WTC11 (cell line): ENCODE data around the gene TMEM187. TPM values are rescaled to one million over a fixed set of nuclear protein-coding genes. Genes with fewer than 3 reads are reported as not detected.
A peak's percentile ranks its signal among the peaks of the same experiment; 100 is the strongest.

Experiments used
- ATAC-seq: fragments of 200-7000 bp; cut with Tn5 transposase; 2 replicates; pipeline ENCODE4 v1.10.0; 2021; ENCODE audit warnings: mild to moderate bottlenecking, moderate library complexity
- CTCF ChIA-PET: fragments of 300-600 bp; sonication (Branson Sonifier 250); formaldehyde crosslinking; loops from one replicate; lab custom pipeline; 2021; ENCODE audit warnings: antibody characterized with exemption; lab: Charles Lee
- POLR2A ChIA-PET: fragments of 350-600 bp; sonication (Branson Sonifier 250); formaldehyde crosslinking; loops from one replicate; lab custom pipeline; 2021; ENCODE audit warnings: antibody characterized with exemption; lab: Charles Lee
- DNase-seq: peaks from one replicate; pipeline ENCODE4 v3.0.0; 2021; ENCODE audit warnings: low spot score
- H3K27ac Mint-ChIP-seq: 2 replicates; pipeline ENCODE4 v1.8.0; 2021; ENCODE audit warnings: mixed read lengths
- H3K27me3 Mint-ChIP-seq: 2 replicates; pipeline ENCODE4 v1.8.0; 2021; ENCODE audit warnings: low read depth, mild to moderate bottlenecking, moderate library complexity, mixed read lengths
- H3K36me3 Mint-ChIP-seq: 2 replicates; pipeline ENCODE4 v1.8.0; 2021; ENCODE audit warnings: mixed read lengths
- H3K4me1 Mint-ChIP-seq: 2 replicates; pipeline ENCODE4 v1.8.0; 2022; ENCODE audit warnings: mixed read lengths
- H3K4me3 Mint-ChIP-seq: 2 replicates; pipeline ENCODE4 v1.8.0; 2021; ENCODE audit warnings: mild to moderate bottlenecking, moderate library complexity, mixed read lengths
- H3K9me3 Mint-ChIP-seq: 2 replicates; pipeline ENCODE4 v1.8.0; 2021; ENCODE audit warnings: mixed read lengths
- ARID4B ChIP-seq: sonication (generic); formaldehyde crosslinking; IDR thresholded peaks from 2 replicates; pipeline ENCODE4 v1.8.0; 2023; ENCODE audit warnings: missing genetic modification reagents, mild to moderate bottlenecking, borderline replicate concordance
- CDX4 ChIP-seq: fragments of 250-450 bp; sonication (Bioruptor Pico); IDR thresholded peaks from 2 replicates; pipeline ENCODE4 v1.9.0; 2021; ENCODE audit warnings: moderate library complexity, mild to moderate bottlenecking, inconsistent platforms, borderline replicate concordance
- CREM ChIP-seq: sonication (generic); formaldehyde crosslinking; IDR thresholded peaks from 2 replicates; pipeline ENCODE4 v1.8.1; 2022; ENCODE audit warnings: mild to moderate bottlenecking, missing genetic modification reagents, moderate library complexity
- E2F1 ChIP-seq: sonication (generic); formaldehyde crosslinking; IDR thresholded peaks from 2 replicates; pipeline ENCODE4 v1.8.0; 2022; ENCODE audit warnings: mild to moderate bottlenecking, missing genetic modification reagents
- E2F4 ChIP-seq: sonication (generic); formaldehyde crosslinking; IDR thresholded peaks from 2 replicates; pipeline ENCODE4 v1.8.1; 2022; ENCODE audit warnings: low read depth, mild to moderate bottlenecking, moderate library complexity, missing genetic modification reagents, borderline replicate concordance
- ELF4 ChIP-seq: sonication (generic); formaldehyde crosslinking; IDR thresholded peaks from 2 replicates; pipeline ENCODE4 v1.8.1; 2022; ENCODE audit warnings: low read depth, mild to moderate bottlenecking, moderate library complexity, missing genetic modification reagents
- EMX1 ChIP-seq: fragments of 250-450 bp; sonication (Bioruptor Pico); IDR thresholded peaks from 2 replicates; pipeline ENCODE4 v1.8.0; 2021; ENCODE audit warnings: mild to moderate bottlenecking
- HMGA2 ChIP-seq: fragments of 250-450 bp; sonication (Bioruptor Pico); IDR thresholded peaks from 2 replicates; pipeline ENCODE4 v1.4.0; 2021; ENCODE audit warnings: mild to moderate bottlenecking, moderate library complexity
- HMGXB4 ChIP-seq: sonication (generic); formaldehyde crosslinking; IDR thresholded peaks from 2 replicates; pipeline ENCODE4 v1.8.1; 2023; ENCODE audit warnings: mild to moderate bottlenecking, moderate library complexity, missing genetic modification reagents
- MXD4 ChIP-seq: fragments of 250-450 bp; sonication (Bioruptor Pico); IDR thresholded peaks from 2 replicates; pipeline ENCODE4 v1.8.0; 2021; ENCODE audit warnings: mild to moderate bottlenecking, moderate library complexity, borderline replicate concordance
- NFATC4 ChIP-seq: fragments of 250-450 bp; sonication (Bioruptor Pico); IDR thresholded peaks from 2 replicates; pipeline ENCODE4 v1.9.0; 2021; ENCODE audit warnings: mild to moderate bottlenecking
- NR1H2 ChIP-seq: sonication (generic); formaldehyde crosslinking; IDR thresholded peaks from 2 replicates; pipeline ENCODE4 v1.9.0; 2021; ENCODE audit warnings: mild to moderate bottlenecking, moderate library complexity, missing genetic modification reagents
- NR2C2 ChIP-seq: sonication (generic); formaldehyde crosslinking; IDR thresholded peaks from 2 replicates; pipeline ENCODE4 v1.8.0; 2022; ENCODE audit warnings: mild to moderate bottlenecking, missing genetic modification reagents
- TCF7 ChIP-seq: sonication (generic); formaldehyde crosslinking; IDR thresholded peaks from 2 replicates; pipeline ENCODE4 v1.8.0; 2022; ENCODE audit warnings: mild to moderate bottlenecking, low read depth, missing genetic modification reagents, moderate library complexity
- TEAD4 ChIP-seq: sonication (generic); formaldehyde crosslinking; IDR thresholded peaks from 2 replicates; pipeline ENCODE4 v1.8.0; 2022; ENCODE audit warnings: mild to moderate bottlenecking, missing genetic modification reagents
- ZNF396 ChIP-seq: fragments of 250-450 bp; sonication (Bioruptor Pico); IDR thresholded peaks from 2 replicates; pipeline ENCODE4 v1.8.0; 2021; ENCODE audit warnings: mild to moderate bottlenecking, moderate library complexity, borderline replicate concordance
- ZNF532 ChIP-seq: fragments of 250-450 bp; sonication (Bioruptor Pico); IDR thresholded peaks from 2 replicates; pipeline ENCODE4 v1.9.0; 2021; ENCODE audit warnings: mild to moderate bottlenecking, borderline replicate concordance
- ZNF671 ChIP-seq: fragments of 250-450 bp; sonication (Bioruptor Pico); IDR thresholded peaks from 2 replicates; pipeline ENCODE4 v1.8.0; 2021; ENCODE audit warnings: mild to moderate bottlenecking
- ZSCAN18 ChIP-seq: fragments of 250-450 bp; sonication (Bioruptor Pico); IDR thresholded peaks from 2 replicates; pipeline ENCODE4 v2.1.2; 2022; ENCODE audit warnings: mild to moderate bottlenecking, moderate library complexity
- total RNA-seq: library from RNA; stranded (reverse); gene quantifications from 3 replicates; pipeline ENCODE4 v1.2.3, GENCODE V29; 2021

The TMEM187 gene
- total RNA-seq, 1 experiment from 2014 or later = 8.4 TPM

GRCh38 chrX:154015581-154016264, 43.2 kb downstream of the TMEM187 start:
- Mint-ChIP-seq H3K9me3 (no peaks in the 10 kb centered on the region), H3K27me3 (no peaks in the 10 kb centered on the region)
- no peak for DNase-seq
- CTCF ChIA-PET = no interaction called here
- TF ChIP-seq EMX1 (CRISPR knock-in tag) = no peak
- TF ChIP-seq MXD4 (CRISPR knock-in tag) = no peak
- no peak for TF ChIP-seq CREM (CRISPR knock-in tag)
- no peak for TF ChIP-seq CDX4 (CRISPR knock-in tag)
- TF ChIP-seq HMGXB4 = no peak
- no peak for TF ChIP-seq ELF4
- TF ChIP-seq NR2C2 (CRISPR knock-in tag) = no peak
- no peak for TF ChIP-seq NFATC4 (CRISPR knock-in tag)
- TF ChIP-seq NR1H2 = no peak
- no peak for TF ChIP-seq TEAD4
- no peak for TF ChIP-seq ZNF671 (CRISPR knock-in tag)
- TF ChIP-seq ZNF396 = no peak
- no peak for TF ChIP-seq E2F1 (CRISPR knock-in tag)
- no peak for TF ChIP-seq HMGA2
- no peak for TF ChIP-seq ARID4B (CRISPR knock-in tag)
- TF ChIP-seq ZNF532 (CRISPR knock-in tag) = no peak
- no peak for TF ChIP-seq ZSCAN18
- no peak for TF ChIP-seq E2F4
- no peak for TF ChIP-seq TCF7 (CRISPR knock-in tag)
- TF ChIP-seq, all 79 proteins: peak for 0
- peaks cover 5% of the 10 kb centered on the region for H3K36me3 Mint-ChIP-seq
- peaks cover 17% of the 10 kb centered on the region for H3K4me1 Mint-ChIP-seq
- POLR2A ChIA-PET = no interaction called here
- no peak overlapping the region for H3K4me3 Mint-ChIP-seq
- H3K27ac Mint-ChIP-seq = peak overlapping the region; percentile 88
- ATAC-seq = peak; percentile 17; the same call in 1 of the 2 replicates
